Osteoblast (primary cell): ENCODE data around the gene ATP9A. TPM values are rescaled to one million over a fixed set of nuclear protein-coding genes. Genes with fewer than 3 reads are reported as not detected.

Source experiments
- DNase-seq: peaks from one replicate; pipeline ENCODE4 v3.0.0; 2011; ENCODE audit warnings: low spot score, mixed read lengths; ENCODE audit not compliant: insufficient read length; ENCODE audit errors: missing footprints
- H2AFZ ChIP-seq: 2 replicates; pipeline ENCODE4 v1.6.0; 2011; ENCODE audit warnings: mild to moderate bottlenecking, low read length
- H3K27ac ChIP-seq: 2 replicates; pipeline ENCODE4 v1.5.1; 2011; ENCODE audit warnings: mild to moderate bottlenecking, low read depth, low read length, moderate library complexity
- H3K27me3 ChIP-seq: 2 replicates; pipeline ENCODE4 v1.6.0; 2012; ENCODE audit warnings: mild to moderate bottlenecking, control low read depth, inconsistent platforms, low read length, moderate library complexity; ENCODE audit not compliant: insufficient read depth
- H3K36me3 ChIP-seq: 2 replicates; pipeline ENCODE4 v1.5.1; 2011; ENCODE audit warnings: mild to moderate bottlenecking, low read length, control low read depth, moderate library complexity; ENCODE audit not compliant: insufficient read depth
- H3K4me1 ChIP-seq: 2 replicates; pipeline ENCODE4 v1.5.1; 2011; ENCODE audit warnings: mild to moderate bottlenecking, low read length, control low read depth, moderate library complexity; ENCODE audit not compliant: insufficient read depth
- H3K4me2 ChIP-seq: 2 replicates; pipeline ENCODE4 v1.6.0; 2011; ENCODE audit warnings: mild to moderate bottlenecking, low read length; ENCODE audit not compliant: insufficient read depth
- H3K4me3 ChIP-seq: fragments of 200-600 bp; sonication (generic); 3 replicates; pipeline ENCODE4 v1.5.1; 2012; ENCODE audit warnings: mild to moderate bottlenecking, low read length, inconsistent platforms; ENCODE audit not compliant: insufficient read depth
- H3K79me2 ChIP-seq: 2 replicates; pipeline ENCODE4 v1.6.0; 2012; ENCODE audit warnings: mild to moderate bottlenecking, low read length, control low read depth, inconsistent platforms; ENCODE audit not compliant: insufficient read depth
- H3K9me3 ChIP-seq: 2 replicates; pipeline ENCODE4 v1.5.1; 2011; ENCODE audit warnings: low read depth, low read length, control low read depth
- H4K20me1 ChIP-seq: 2 replicates; pipeline ENCODE4 v1.6.0; 2012; ENCODE audit warnings: mild to moderate bottlenecking, low read length, control low read depth; ENCODE audit not compliant: insufficient read depth
- total RNA-seq: library from RNA; depleted of rRNA; stranded (reverse); fragments of >200 nt; gene quantifications from 2 replicates; pipeline ENCODE4 v1.2.3, GENCODE V29; 2012
- TF ChIP-seq, protein P1 (sequence below): IDR thresholded peaks from 2 replicates; pipeline ENCODE4 v1.5.1; 2011; ENCODE audit warnings: mild to moderate bottlenecking, low read depth, low read length, moderate library complexity; ENCODE audit errors: extremely low read depth

ATP9A gene
- total RNA-seq, 1 donor: 48.9 TPM

DNA sequence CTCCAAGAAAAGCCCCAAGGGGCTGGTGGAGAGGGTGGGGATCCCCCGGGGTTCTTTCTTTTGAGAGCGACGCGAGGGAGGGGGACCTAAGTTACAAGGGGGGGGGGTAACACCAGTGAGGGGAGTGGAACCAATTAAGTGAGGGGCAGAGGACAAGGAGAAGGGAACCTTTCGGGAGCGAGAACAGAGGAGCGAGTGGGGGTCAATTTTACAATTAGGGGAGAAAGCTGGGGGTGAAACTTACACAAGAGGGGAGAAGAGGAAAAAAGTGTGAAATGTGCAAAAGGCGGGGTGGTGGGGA is 33.6 kb upstream of the ATP9A start:
- DNase-seq: no peak
- H3K4me1 ChIP-seq: peaks cover 13% of the 10 kb centered on the region
- peak overlapping the region; percentile 96 for H3K4me2 ChIP-seq
- H3K27me3 ChIP-seq: peaks cover 42% of the 10 kb centered on the region
- TF ChIP-seq, protein P1, sequence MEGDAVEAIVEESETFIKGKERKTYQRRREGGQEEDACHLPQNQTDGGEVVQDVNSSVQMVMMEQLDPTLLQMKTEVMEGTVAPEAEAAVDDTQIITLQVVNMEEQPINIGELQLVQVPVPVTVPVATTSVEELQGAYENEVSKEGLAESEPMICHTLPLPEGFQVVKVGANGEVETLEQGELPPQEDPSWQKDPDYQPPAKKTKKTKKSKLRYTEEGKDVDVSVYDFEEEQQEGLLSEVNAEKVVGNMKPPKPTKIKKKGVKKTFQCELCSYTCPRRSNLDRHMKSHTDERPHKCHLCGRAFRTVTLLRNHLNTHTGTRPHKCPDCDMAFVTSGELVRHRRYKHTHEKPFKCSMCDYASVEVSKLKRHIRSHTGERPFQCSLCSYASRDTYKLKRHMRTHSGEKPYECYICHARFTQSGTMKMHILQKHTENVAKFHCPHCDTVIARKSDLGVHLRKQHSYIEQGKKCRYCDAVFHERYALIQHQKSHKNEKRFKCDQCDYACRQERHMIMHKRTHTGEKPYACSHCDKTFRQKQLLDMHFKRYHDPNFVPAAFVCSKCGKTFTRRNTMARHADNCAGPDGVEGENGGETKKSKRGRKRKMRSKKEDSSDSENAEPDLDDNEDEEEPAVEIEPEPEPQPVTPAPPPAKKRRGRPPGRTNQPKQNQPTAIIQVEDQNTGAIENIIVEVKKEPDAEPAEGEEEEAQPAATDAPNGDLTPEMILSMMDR: no peak
- H3K9me3 ChIP-seq: no peaks in the 10 kb centered on the region
- H3K27ac ChIP-seq: no peak overlapping the region
- H3K36me3 ChIP-seq: no peaks in the 10 kb centered on the region
- no peak overlapping the region for H2AFZ ChIP-seq
- H3K4me3 ChIP-seq: peak overlapping the region; percentile 75
- H3K79me2 ChIP-seq: no peaks in the 10 kb centered on the region
- H4K20me1 ChIP-seq: no peaks in the 10 kb centered on the region

DNA sequence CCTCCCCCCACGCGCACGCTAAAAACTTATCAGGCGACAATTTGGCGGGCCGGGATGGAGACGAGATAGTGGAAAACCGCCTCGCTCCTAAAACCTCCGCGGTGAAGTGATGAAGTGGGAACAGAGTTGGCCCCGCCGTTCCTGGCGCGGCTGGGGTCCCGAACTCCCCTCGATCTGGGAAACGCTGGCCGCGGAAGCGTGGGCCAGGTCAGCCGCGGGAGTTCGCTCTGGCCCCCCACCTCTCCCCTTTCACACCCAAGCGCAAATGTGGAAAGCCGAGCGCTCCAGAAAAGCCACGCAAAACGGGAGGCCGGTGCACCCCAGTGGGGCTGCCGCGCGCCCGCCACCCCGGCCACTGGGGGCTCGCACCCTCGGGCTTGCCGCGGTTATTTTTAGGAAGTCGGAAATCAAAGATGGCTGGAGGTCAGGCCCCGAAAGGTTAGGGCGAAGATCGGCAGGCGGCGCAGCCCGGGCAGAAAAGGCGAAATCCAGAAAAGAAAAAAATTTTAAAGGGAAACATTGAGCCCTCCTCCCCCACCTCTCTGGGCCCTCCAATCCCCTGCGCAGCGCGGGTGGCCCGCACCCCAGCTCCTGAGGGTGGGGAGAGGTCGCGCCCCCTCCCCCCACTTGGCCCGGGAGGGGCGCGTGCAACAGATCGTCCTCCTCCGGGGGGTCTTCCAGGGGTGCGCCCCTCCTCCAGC is 33.1 kb upstream of the ATP9A start:
- H2AFZ ChIP-seq: peak overlapping the region; percentile 94

GRCh38 chr20:51800872-51801121 is 32.6 kb upstream of the ATP9A start:
- H3K79me2 ChIP-seq: no peaks in the 10 kb centered on the region
- TF ChIP-seq, protein P1: no peak
- peaks cover 13% of the 10 kb centered on the region for H3K4me1 ChIP-seq
- peaks cover 42% of the 10 kb centered on the region for H3K27me3 ChIP-seq
- no peaks in the 10 kb centered on the region for H3K9me3 ChIP-seq
- peak overlapping the region; percentile 96 for H3K4me2 ChIP-seq
- H3K4me3 ChIP-seq: peak overlapping the region; percentile 75
- peak overlapping the region; percentile 94 for H2AFZ ChIP-seq
- H3K36me3 ChIP-seq: no peaks in the 10 kb centered on the region
- DNase-seq: peak; percentile 85
- no peaks in the 10 kb centered on the region for H4K20me1 ChIP-seq
- no peak overlapping the region for H3K27ac ChIP-seq

More for the DNA sequence above, 33.1 kb upstream of the ATP9A start:
- H3K27ac ChIP-seq: no peak overlapping the region
- H4K20me1 ChIP-seq: no peaks in the 10 kb centered on the region
- H3K4me1 ChIP-seq: peaks cover 13% of the 10 kb centered on the region
- DNase-seq: peak; percentile 90
- H3K9me3 ChIP-seq: no peaks in the 10 kb centered on the region
- peaks cover 42% of the 10 kb centered on the region for H3K27me3 ChIP-seq
- H3K4me2 ChIP-seq: peak overlapping the region; percentile 96
- H3K4me3 ChIP-seq: peak overlapping the region; percentile 75
- H3K36me3 ChIP-seq: no peaks in the 10 kb centered on the region
- no peaks in the 10 kb centered on the region for H3K79me2 ChIP-seq
- TF ChIP-seq, protein P1: peak; percentile 9

- peak overlapping the region; percentile 96 for H3K4me2 ChIP-seq
- peaks cover 42% of the 10 kb centered on the region for H3K27me3 ChIP-seq
- H3K4me3 ChIP-seq: peak overlapping the region; percentile 75
- no peak overlapping the region for H3K27ac ChIP-seq
- H3K36me3 ChIP-seq: no peaks in the 10 kb centered on the region
- peaks cover 13% of the 10 kb centered on the region for H3K4me1 ChIP-seq
- peak; percentile 94 for DNase-seq
- TF ChIP-seq, protein P1: peak; percentile 76
- H3K9me3 ChIP-seq: no peaks in the 10 kb centered on the region
- H2AFZ ChIP-seq: peak overlapping the region; percentile 94
- H3K79me2 ChIP-seq: no peaks in the 10 kb centered on the region
- H4K20me1 ChIP-seq: no peaks in the 10 kb centered on the region
Measured at GRCh38 chr20:51800060-51800871, 32.1 kb upstream of the ATP9A start.
